ENCODE measurements around the gene RARB. TPM values are rescaled to one million over a fixed set of nuclear protein-coding genes. Genes with fewer than 3 reads are reported as not detected.

Gene RARB
- total and polyA plus RNA-seq, 2 of the 13 experiments (the other 11 are each of a cell fraction or from before 2014, with no cell fraction given), result 0.16 TPM; not detected in 1

DNA sequence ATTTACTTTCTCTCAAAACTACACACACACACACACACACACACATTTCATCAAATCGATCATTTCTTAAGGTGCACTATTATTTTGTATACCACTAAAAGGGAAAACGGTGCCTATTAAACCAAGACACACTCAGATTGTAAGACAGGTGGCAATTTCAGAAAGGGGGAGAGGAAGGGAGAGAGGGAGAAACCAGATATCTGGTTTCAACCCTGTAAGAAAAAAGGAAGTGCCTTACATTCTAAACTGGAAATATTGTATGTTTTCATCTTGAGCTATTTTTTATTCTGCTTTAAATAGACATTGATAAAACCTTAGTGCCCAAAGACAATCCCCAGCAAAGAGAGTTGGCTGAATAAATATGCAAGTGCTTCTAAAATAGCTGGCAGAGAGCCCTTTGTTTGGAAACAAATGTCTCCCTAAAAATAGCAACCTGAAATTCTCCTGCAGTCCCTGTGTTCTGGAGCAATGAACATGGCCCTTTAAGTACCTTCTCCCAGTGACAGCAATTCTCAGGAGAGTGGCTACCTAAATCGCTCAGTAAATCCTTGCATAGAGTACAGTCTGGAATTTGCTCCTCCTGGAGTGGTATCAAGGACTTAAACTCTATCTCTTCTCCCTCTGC, 85.7 kb downstream of the RARB start:
- Histone ChIP-seq H3K4me3 (replicated peaks in 1 of 3; ENCODE audit: insufficient read depth in 1 of 3, low read depth in 2 of 3, low read length in 3 of 3) (no peak overlapping the region), H3K9ac (ENCODE audit: insufficient read depth, low read depth, low read length) (no peak overlapping the region), H3K4me2 (ENCODE audit: low read depth, low read length) (no peak overlapping the region), H3K79me2 (ENCODE audit: insufficient read depth, low read length) (no peaks in the 10 kb centered on the region), H3K4me1 (ENCODE audit: insufficient read depth, low read length) (no peaks in the 10 kb centered on the region), H4K20me1 (ENCODE audit: insufficient read depth, low read length) (no peaks in the 10 kb centered on the region), H2AFZ (ENCODE audit: low read length) (no peak overlapping the region), H3K9me3 (ENCODE audit: low read length) (no peaks in the 10 kb centered on the region), H3K27ac (ENCODE audit: extremely low read length, insufficient read depth, low read length) (no peak overlapping the region), H3K27me3 (ENCODE audit: control insufficient read depth in 1 of 2, insufficient read depth in 2 of 2, low read length in 2 of 2) (no peaks in the 10 kb centered on the region; a peak in 1 of 5 replicates), H3K36me3 (replicated peaks in 1 of 2; ENCODE audit: control insufficient read depth in 1 of 2, insufficient read depth in 2 of 2, low read length in 2 of 2) (no peaks in the 10 kb centered on the region)
- ATAC-seq (no peak), DNase-seq (ENCODE audit: low spot score) (no peak), FAIRE-seq (no peak)
- no TSS peak for BruUV-seq (replicated peaks)
- ChIA-PET CTCF (ENCODE audit: low intra/inter-chr PET ratio, low total read pairs) (no interaction called here), POLR2A (no interaction called here)
- in situ Hi-C loops (cut with HindIII; ENCODE audit: extremely low pct_ligation_motif_present, low pct_unique_long_range_greater_than_20kb) (no loop called here), intact Hi-C loops (cut with micrococcal nuclease; ENCODE audit: unreplicated experiment) (no loop called here)
- TF ChIP-seq ZNF720 (CRISPR knock-in tag; IDR thresholded peaks at IDR 0.05), result no peak
- TF ChIP-seq, protein P1, sequence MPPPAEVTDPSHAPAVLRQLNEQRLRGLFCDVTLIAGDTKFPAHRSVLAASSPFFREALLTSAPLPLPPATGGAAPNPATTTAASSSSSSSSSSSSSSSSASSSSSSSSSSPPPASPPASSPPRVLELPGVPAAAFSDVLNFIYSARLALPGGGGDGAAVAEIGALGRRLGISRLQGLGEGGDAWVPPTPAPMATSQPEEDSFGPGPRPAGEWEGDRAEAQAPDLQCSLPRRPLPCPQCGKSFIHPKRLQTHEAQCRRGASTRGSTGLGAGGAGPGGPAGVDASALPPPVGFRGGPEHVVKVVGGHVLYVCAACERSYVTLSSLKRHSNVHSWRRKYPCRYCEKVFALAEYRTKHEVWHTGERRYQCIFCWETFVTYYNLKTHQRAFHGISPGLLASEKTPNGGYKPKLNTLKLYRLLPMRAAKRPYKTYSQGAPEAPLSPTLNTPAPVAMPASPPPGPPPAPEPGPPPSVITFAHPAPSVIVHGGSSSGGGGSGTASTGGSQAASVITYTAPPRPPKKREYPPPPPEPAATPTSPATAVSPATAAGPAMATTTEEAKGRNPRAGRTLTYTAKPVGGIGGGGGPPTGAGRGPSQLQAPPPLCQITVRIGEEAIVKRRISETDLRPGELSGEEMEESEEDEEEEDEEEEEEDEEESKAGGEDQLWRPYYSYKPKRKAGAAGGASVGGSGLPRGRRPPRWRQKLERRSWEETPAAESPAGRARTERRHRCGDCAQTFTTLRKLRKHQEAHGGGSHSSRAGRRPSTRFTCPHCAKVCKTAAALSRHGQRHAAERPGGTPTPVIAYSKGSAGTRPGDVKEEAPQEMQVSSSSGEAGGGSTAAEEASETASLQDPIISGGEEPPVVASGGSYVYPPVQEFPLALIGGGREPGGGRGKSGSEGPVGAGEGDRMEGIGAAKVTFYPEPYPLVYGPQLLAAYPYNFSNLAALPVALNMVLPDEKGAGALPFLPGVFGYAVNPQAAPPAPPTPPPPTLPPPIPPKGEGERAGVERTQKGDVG (CRISPR knock-in tag; IDR thresholded peaks at IDR 0.05; ENCODE audit: borderline replicate concordance), result no peak
- TF ChIP-seq NFKBIZ (CRISPR knock-in tag; IDR thresholded peaks at IDR 0.05), result no peak
- TF ChIP-seq KDM6A (CRISPR knock-in tag; IDR thresholded peaks at IDR 0.05; ENCODE audit: low read depth), result no peak
- whole genome bisulfite sequencing (ENCODE audit: low lambda C conversion rate), result 34% methylated on average over 3 of the region's 3 CpGs

- Histone ChIP-seq H3K4me1 (ENCODE audit: insufficient read depth, low read length) (no peaks in the 10 kb centered on the region), H3K27ac (ENCODE audit: extremely low read length, insufficient read depth, low read length) (no peak overlapping the region), H3K79me2 (ENCODE audit: insufficient read depth, low read length) (no peaks in the 10 kb centered on the region), H3K4me2 (ENCODE audit: low read depth, low read length) (no peak overlapping the region), H2AFZ (ENCODE audit: low read length) (no peak overlapping the region), H3K4me3 (replicated peaks in 1 of 3; ENCODE audit: insufficient read depth in 1 of 3, low read depth in 2 of 3, low read length in 3 of 3) (no peak overlapping the region), H3K9ac (ENCODE audit: insufficient read depth, low read depth, low read length) (no peak overlapping the region), H3K36me3 (replicated peaks in 1 of 2; ENCODE audit: control insufficient read depth in 1 of 2, insufficient read depth in 2 of 2, low read length in 2 of 2) (no peaks in the 10 kb centered on the region), H4K20me1 (ENCODE audit: insufficient read depth, low read length) (no peaks in the 10 kb centered on the region), H3K27me3 (ENCODE audit: control insufficient read depth in 1 of 2, insufficient read depth in 2 of 2, low read length in 2 of 2) (no peaks in the 10 kb centered on the region), H3K9me3 (ENCODE audit: low read length) (no peaks in the 10 kb centered on the region)
- DNase-seq (ENCODE audit: low spot score) (no peak), FAIRE-seq (no peak), ATAC-seq (no peak)
- in situ Hi-C loops (cut with HindIII; ENCODE audit: extremely low pct_ligation_motif_present, low pct_unique_long_range_greater_than_20kb), result no loop called here
- intact Hi-C loops (cut with micrococcal nuclease; ENCODE audit: unreplicated experiment), result no loop called here
- POLR2A ChIA-PET, result no interaction called here
- no TSS peak for BruUV-seq (replicated peaks)
- CTCF ChIA-PET (ENCODE audit: low intra/inter-chr PET ratio, low total read pairs), result no interaction called here
- TF ChIP-seq ZNF616 (CRISPR knock-in tag; IDR thresholded peaks at IDR 0.05; ENCODE audit: low read depth), result no peak
- no peak for TF ChIP-seq JUND (CRISPR knock-in tag; IDR thresholded peaks at IDR 0.05)
- TF ChIP-seq RAD51 (IDR thresholded peaks at IDR 0.05; ENCODE audit: borderline replicate concordance), result no peak
- no peak for TF ChIP-seq RFXANK (CRISPR knock-in tag; IDR thresholded peaks at IDR 0.05)
- no peak for TF ChIP-seq KMT2A (CRISPR knock-in tag; IDR thresholded peaks at IDR 0.05)
- TF ChIP-seq ZBTB21 (CRISPR knock-in tag; IDR thresholded peaks at IDR 0.05), result no peak
- no peak for TF ChIP-seq ZNF569 (CRISPR knock-in tag; IDR thresholded peaks at IDR 0.05; ENCODE audit: borderline replicate concordance)
- no peak for TF ChIP-seq ZNF83 (CRISPR knock-in tag; IDR thresholded peaks at IDR 0.05; ENCODE audit: borderline replicate concordance)
- TF ChIP-seq, protein P2, sequence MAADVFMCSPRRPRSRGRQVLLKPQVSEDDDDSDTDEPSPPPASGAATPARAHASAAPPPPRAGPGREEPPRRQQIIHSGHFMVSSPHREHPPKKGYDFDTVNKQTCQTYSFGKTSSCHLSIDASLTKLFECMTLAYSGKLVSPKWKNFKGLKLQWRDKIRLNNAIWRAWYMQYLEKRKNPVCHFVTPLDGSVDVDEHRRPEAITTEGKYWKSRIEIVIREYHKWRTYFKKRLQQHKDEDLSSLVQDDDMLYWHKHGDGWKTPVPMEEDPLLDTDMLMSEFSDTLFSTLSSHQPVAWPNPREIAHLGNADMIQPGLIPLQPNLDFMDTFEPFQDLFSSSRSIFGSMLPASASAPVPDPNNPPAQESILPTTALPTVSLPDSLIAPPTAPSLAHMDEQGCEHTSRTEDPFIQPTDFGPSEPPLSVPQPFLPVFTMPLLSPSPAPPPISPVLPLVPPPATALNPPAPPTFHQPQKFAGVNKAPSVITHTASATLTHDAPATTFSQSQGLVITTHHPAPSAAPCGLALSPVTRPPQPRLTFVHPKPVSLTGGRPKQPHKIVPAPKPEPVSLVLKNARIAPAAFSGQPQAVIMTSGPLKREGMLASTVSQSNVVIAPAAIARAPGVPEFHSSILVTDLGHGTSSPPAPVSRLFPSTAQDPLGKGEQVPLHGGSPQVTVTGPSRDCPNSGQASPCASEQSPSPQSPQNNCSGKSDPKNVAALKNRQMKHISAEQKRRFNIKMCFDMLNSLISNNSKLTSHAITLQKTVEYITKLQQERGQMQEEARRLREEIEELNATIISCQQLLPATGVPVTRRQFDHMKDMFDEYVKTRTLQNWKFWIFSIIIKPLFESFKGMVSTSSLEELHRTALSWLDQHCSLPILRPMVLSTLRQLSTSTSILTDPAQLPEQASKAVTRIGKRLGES (CRISPR knock-in tag; IDR thresholded peaks at IDR 0.05; ENCODE audit: borderline replicate concordance), result no peak
- no peak for TF ChIP-seq BRD4 (CRISPR knock-in tag; IDR thresholded peaks at IDR 0.05)
- no peak for TF ChIP-seq ZNF225 (CRISPR knock-in tag; IDR thresholded peaks at IDR 0.05)
These were observed 87.1 kb downstream of the RARB start for GRCh38 chr3:25515171-25515570.

Data from HepG2 (cell line).